HEK293 (cell line): ENCODE measurements around the gene CAMSAP3.

ENCODE experiments used
- CTCF ChIA-PET: fragments of 350-600 bp; formaldehyde crosslinking; extraction: SDS; loops from one replicate; lab custom pipeline; 2021; ENCODE audit warnings: antibody characterized with exemption; lab: Yijun Ruan, JAX
- POLR2A ChIA-PET: fragments of 300-600 bp; formaldehyde crosslinking; extraction: SDS; loops from one replicate; lab custom pipeline; 2020; ENCODE audit warnings: antibody characterized with exemption, inconsistent platforms; lab: Yijun Ruan, JAX
- H3K27ac ChIP-seq: fragments of 200-500 bp; sonication (Bioruptor generic); 2 replicates; pipeline ENCODE4 v1.5.1; 2014; ENCODE audit warnings: low read depth, low read length, control low read depth, inconsistent platforms; ENCODE audit errors: extremely low read depth
- H3K36me3 ChIP-seq, 2 experiments: fragments of 200-500 bp in 1 of 2; sonication (Bioruptor generic) in 1 of 2; 1 replicate in 1 of 2; 2 replicates in 1 of 2; pipeline ENCODE4 v1.5.1; 2014 to 2017; ENCODE audit warnings: inconsistent platforms in 2 of 2, low read length in 2 of 2; ENCODE audit not compliant: control insufficient read depth in 2 of 2, insufficient read depth in 1 of 2
- H3K4me1 ChIP-seq: fragments of 200-500 bp; sonication (Bioruptor generic); 2 replicates; pipeline ENCODE4 v1.5.1; 2014; ENCODE audit warnings: mild to moderate bottlenecking, low read length, inconsistent platforms; ENCODE audit not compliant: control insufficient read depth, insufficient read depth
- H3K4me3 ChIP-seq: 2 replicates; pipeline ENCODE4 v1.5.1; 2011; ENCODE audit warnings: low read depth, mild to moderate bottlenecking, control low read depth, low read length, moderate library complexity
- H3K9me3 ChIP-seq: fragments of 200-500 bp; sonication (Bioruptor generic); 2 replicates; pipeline ENCODE4 v1.5.1; 2014; ENCODE audit warnings: low read depth, low read length, inconsistent platforms; ENCODE audit not compliant: control insufficient read depth, insufficient read depth
- EGR2 ChIP-seq: fragments of 450-650 bp; formaldehyde crosslinking; IDR thresholded peaks from 2 replicates; pipeline ENCODE4 v1.5.1; 2016; ENCODE audit warnings: low read depth, missing biosample characterization, missing genetic modification characterization
- GLI2 ChIP-seq: fragments of 450-650 bp; formaldehyde crosslinking; IDR thresholded peaks from 2 replicates; pipeline ENCODE4; 2017; ENCODE audit warnings: missing biosample characterization, missing genetic modification characterization, low read depth, borderline replicate concordance
- OSR2 ChIP-seq: fragments of 450-650 bp; formaldehyde crosslinking; IDR thresholded peaks from 2 replicates; pipeline ENCODE4 v1.5.1; 2016; ENCODE audit warnings: missing biosample characterization, missing genetic modification characterization
- TCF7L2 ChIP-seq: IDR thresholded peaks from 2 replicates; pipeline ENCODE4 v1.6.1; 2011; ENCODE audit warnings: low read depth, mild to moderate bottlenecking, inconsistent platforms, low read length, moderate library complexity, borderline replicate concordance
- TRIM28 ChIP-seq: IDR thresholded peaks from 2 replicates; pipeline ENCODE4 v1.6.1; 2011; ENCODE audit warnings: low read length, control low read depth, borderline replicate concordance
- ZBTB8A ChIP-seq: fragments of 450-650 bp; formaldehyde crosslinking; IDR thresholded peaks from 2 replicates; pipeline ENCODE4 v1.5.1; 2016; ENCODE audit warnings: missing biosample characterization, missing genetic modification characterization
- ZFHX2 ChIP-seq: fragments of 450-650 bp; formaldehyde crosslinking; conservative IDR thresholded peaks from 2 replicates; pipeline ENCODE4 v1.5.1; 2016; ENCODE audit warnings: missing biosample characterization, missing genetic modification characterization
- ZFP69B ChIP-seq: fragments of 450-650 bp; formaldehyde crosslinking; IDR thresholded peaks from 2 replicates; pipeline ENCODE4 v1.5.1; 2016; ENCODE audit warnings: missing biosample characterization, missing genetic modification characterization
- ZNF19 ChIP-seq: fragments of 450-650 bp; formaldehyde crosslinking; IDR thresholded peaks from 2 replicates; pipeline ENCODE4; 2016; ENCODE audit warnings: missing biosample characterization, missing genetic modification characterization, low read depth
- ZNF202 ChIP-seq: fragments of 450-650 bp; formaldehyde crosslinking; IDR thresholded peaks from 2 replicates; pipeline ENCODE4 v1.5.1; 2016; ENCODE audit warnings: missing biosample characterization, missing genetic modification characterization, borderline replicate concordance
- ZNF223 ChIP-seq: fragments of 450-650 bp; formaldehyde crosslinking; IDR thresholded peaks from 2 replicates; pipeline ENCODE4 v1.5.1; 2016; ENCODE audit warnings: missing biosample characterization, missing genetic modification characterization
- ZNF391 ChIP-seq: fragments of 450-650 bp; formaldehyde crosslinking; IDR thresholded peaks from 2 replicates; pipeline ENCODE4 v1.5.1; 2016; ENCODE audit warnings: low read depth, missing biosample characterization, missing genetic modification characterization, borderline replicate concordance
- ZNF404 ChIP-seq: fragments of 450-650 bp; formaldehyde crosslinking; IDR thresholded peaks from 2 replicates; pipeline ENCODE4 v1.5.1; 2017; ENCODE audit warnings: missing biosample characterization, missing genetic modification characterization
- ZNF558 ChIP-seq: fragments of 450-650 bp; formaldehyde crosslinking; IDR thresholded peaks from 2 replicates; pipeline ENCODE4 v1.5.1; 2016; ENCODE audit warnings: missing biosample characterization, missing genetic modification characterization
- ZNF621 ChIP-seq: fragments of 450-650 bp; formaldehyde crosslinking; IDR thresholded peaks from 2 replicates; pipeline ENCODE4 v1.5.1; 2017; ENCODE audit warnings: missing biosample characterization, missing genetic modification characterization
- ZNF76 ChIP-seq: fragments of 450-650 bp; formaldehyde crosslinking; IDR thresholded peaks from 2 replicates; pipeline ENCODE4; 2016; ENCODE audit warnings: low read depth, missing biosample characterization, missing genetic modification characterization, borderline replicate concordance
- ZNF776 ChIP-seq: fragments of 450-650 bp; formaldehyde crosslinking; IDR thresholded peaks from 2 replicates; pipeline ENCODE4 v1.5.0; 2017; ENCODE audit warnings: missing biosample characterization, missing genetic modification characterization, borderline replicate concordance
- TF ChIP-seq, protein P1 (sequence below): fragments of 450-650 bp; formaldehyde crosslinking; IDR thresholded peaks from 2 replicates; pipeline ENCODE4 v1.5.1; 2017; ENCODE audit warnings: missing biosample characterization, missing genetic modification characterization
- TF ChIP-seq, protein P2 (sequence below): fragments of 450-650 bp; formaldehyde crosslinking; IDR thresholded peaks from 2 replicates; pipeline ENCODE4 v1.5.1; 2016; ENCODE audit warnings: missing biosample characterization, missing genetic modification characterization, borderline replicate concordance

Gene CAMSAP3

DNA sequence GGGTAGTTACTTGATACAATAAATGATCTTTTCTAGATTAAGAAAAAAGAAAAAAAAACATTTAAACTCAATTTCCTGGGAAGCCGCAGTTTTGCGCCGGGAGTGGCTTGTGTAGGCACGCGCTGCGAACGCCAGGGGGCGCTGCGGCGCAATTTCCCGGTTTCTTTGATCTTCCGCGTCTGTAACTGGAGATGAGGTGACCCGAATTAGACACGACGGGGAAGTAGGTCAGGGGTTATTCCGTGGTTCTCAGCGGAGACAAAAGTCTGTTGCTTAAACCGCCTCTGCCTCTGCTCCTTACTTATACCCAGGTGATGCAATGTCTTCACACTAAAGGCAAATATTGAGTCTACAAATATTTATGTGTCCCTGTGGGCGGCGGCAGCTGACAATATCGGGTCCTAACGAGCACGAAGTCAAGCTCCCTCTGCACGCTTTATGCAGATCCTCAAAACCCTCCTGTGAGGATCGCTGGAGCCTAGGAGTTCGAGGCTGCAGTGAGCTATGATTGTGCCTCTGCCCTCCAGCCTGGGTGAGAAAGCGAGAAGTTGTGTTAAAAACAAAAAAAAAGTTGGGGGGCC, 56.5 kb downstream of the CAMSAP3 start (continued):
- TF ChIP-seq TCF7L2: peak; percentile 100

DNA sequence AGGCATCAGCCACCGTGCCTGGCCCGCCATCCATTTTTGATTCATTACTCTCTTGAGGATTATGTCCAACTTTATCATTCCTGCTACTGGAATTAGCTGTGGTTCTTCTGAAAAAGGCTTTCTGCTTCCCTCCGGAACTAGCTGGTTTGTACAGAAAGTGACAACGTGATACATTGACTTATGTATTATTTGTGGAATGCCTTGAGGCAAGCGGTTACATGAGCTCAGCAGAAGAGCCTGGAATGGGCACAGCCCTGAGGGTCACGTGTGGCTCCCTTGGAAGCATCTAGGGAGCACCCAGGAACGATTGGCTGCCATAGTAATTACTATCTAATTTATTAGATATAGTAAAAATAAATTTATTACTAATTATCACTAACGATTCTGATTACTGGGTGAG, 58.7 kb downstream of the CAMSAP3 start:
- no peak overlapping the region for H3K27ac ChIP-seq
- no peaks in the 10 kb centered on the region for H3K9me3 ChIP-seq
- H3K36me3 ChIP-seq: no peaks in the 10 kb centered on the region
- POLR2A ChIA-PET: no interaction called here
- no peak for TF ChIP-seq ZNF558 (tag by site-specific recombination)
- peak; percentile 40; the same call in 1 of the 2 replicates for TF ChIP-seq OSR2
- no peak overlapping the region for H3K4me3 ChIP-seq
- no peaks in the 10 kb centered on the region for H3K4me1 ChIP-seq
- CTCF ChIA-PET: interaction anchor here (0.7 to 2.6 kb wide), 3 partner anchors 86 to 198 kb away, joined by 3 to 8 read pairs (median 4); no protein-coding TSS in a partner anchor

DNA sequence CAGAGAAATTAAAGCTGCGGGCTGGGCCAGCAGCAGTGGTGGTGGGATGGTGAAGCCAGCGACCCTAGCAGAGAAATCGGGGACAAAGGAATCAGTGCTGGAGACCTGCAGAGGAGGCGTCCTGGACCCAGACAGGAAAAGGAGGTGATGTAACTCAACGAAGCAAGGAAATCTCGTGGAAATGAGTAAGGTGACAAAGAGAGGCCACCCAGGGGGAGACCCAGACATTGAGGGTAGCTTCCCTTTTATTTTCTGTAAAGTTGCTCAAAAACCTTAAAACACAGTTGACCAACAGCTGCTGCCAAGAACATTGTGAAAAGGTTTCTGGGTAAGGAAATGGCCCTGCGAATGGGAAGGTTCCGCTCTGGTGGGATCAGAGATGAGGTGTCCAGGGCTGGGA, 59.9 kb downstream of the CAMSAP3 start:
- TF ChIP-seq ZNF202 (tag by site-specific recombination): no peak
- TF ChIP-seq TRIM28: no peak
- TF ChIP-seq ZNF404 (tag by site-specific recombination): no peak
- no peak for TF ChIP-seq ZFP69B (tag by site-specific recombination)
- TF ChIP-seq ZBTB8A (tag by site-specific recombination): no peak
- TF ChIP-seq ZNF776 (tag by site-specific recombination): no peak
- TF ChIP-seq ZNF391 (tag by site-specific recombination): no peak
- no peak for TF ChIP-seq ZNF223
- TF ChIP-seq, protein P1, sequence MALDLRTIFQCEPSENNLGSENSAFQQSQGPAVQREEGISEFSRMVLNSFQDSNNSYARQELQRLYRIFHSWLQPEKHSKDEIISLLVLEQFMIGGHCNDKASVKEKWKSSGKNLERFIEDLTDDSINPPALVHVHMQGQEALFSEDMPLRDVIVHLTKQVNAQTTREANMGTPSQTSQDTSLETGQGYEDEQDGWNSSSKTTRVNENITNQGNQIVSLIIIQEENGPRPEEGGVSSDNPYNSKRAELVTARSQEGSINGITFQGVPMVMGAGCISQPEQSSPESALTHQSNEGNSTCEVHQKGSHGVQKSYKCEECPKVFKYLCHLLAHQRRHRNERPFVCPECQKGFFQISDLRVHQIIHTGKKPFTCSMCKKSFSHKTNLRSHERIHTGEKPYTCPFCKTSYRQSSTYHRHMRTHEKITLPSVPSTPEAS (tag by site-specific recombination): no peak
- TF ChIP-seq GLI2 (tag by site-specific recombination): no peak
- TF ChIP-seq ZNF76: no peak
- no peak for TF ChIP-seq ZNF621
- TF ChIP-seq, protein P2, sequence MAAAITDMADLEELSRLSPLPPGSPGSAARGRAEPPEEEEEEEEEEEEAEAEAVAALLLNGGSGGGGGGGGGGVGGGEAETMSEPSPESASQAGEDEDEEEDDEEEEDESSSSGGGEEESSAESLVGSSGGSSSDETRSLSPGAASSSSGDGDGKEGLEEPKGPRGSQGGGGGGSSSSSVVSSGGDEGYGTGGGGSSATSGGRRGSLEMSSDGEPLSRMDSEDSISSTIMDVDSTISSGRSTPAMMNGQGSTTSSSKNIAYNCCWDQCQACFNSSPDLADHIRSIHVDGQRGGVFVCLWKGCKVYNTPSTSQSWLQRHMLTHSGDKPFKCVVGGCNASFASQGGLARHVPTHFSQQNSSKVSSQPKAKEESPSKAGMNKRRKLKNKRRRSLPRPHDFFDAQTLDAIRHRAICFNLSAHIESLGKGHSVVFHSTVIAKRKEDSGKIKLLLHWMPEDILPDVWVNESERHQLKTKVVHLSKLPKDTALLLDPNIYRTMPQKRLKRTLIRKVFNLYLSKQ (tag by site-specific recombination): no peak
- CTCF ChIA-PET: interaction anchor here (0.6 kb wide), 1 partner anchor 696 kb away, joined by 6 read pairs; no protein-coding TSS in a partner anchor

DNA sequence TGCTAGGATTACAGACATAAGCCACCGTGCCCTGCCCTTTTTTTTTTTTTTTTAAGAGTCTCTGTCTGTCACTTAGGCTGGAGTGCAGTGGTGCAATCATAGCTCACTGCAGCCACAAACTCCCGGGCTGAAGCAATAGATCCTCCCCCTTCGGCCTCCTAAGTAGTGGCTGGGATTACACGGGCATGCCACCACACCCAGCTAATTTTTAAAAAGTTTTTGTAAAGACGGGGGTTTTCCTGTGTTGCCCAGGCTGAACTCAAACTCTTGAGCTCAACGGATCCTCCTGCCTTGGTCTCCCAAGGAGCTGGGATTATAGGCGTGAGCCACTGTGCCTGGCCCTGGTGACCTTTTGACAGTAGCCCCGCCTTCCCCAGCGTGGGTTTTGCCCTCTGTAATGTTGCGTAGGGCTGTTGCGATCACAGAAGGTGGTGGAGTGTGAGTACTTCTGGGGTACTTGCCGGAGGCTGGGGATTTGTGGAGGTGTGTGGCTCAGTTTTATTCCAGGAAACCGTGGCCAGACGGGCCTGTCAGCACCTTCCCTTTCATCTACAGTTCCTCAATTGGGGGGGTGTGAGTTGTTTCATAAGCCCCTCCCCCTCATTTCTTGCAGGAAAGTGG, 61.6 kb downstream of the CAMSAP3 start:
- no peak overlapping the region for H3K27ac ChIP-seq
- no peaks in the 10 kb centered on the region for H3K36me3 ChIP-seq
- ChIA-PET POLR2A (no interaction called here), CTCF (interaction anchor here (0.6 to 1.3 kb wide), 3 partner anchors 89 to 288 kb away, joined by 3 to 6 read pairs (median 3); no protein-coding TSS in a partner anchor)
- 0 out of 2 replicates have a peak, but pooled peaks have one; percentile 15 for TF ChIP-seq EGR2 (tag by site-specific recombination)
- TF ChIP-seq ZFHX2 (tag by site-specific recombination): peak; percentile 35; the same call in 1 of the 2 replicates
- TF ChIP-seq ZNF19 (tag by site-specific recombination): no peak
- no peak overlapping the region for H3K4me3 ChIP-seq
- H3K4me1 ChIP-seq: no peaks in the 10 kb centered on the region
- H3K9me3 ChIP-seq: no peaks in the 10 kb centered on the region

More for the DNA sequence above, 59.9 kb downstream of the CAMSAP3 start:
- Histone ChIP-seq H3K27ac (no peak overlapping the region), H3K4me3 (no peak overlapping the region), H3K4me1 (no peaks in the 10 kb centered on the region), H3K36me3 (no peaks in the 10 kb centered on the region), H3K9me3 (no peaks in the 10 kb centered on the region)
- POLR2A ChIA-PET: no interaction called here
